GM18873 (cell line): ENCODE data around the gene LIME1.

Experiments
- ATAC-seq: cut with Tn5 transposase; IDR thresholded peaks from one replicate; pipeline ENCODE4 v1.9.1; 2021; ENCODE audit warnings: mild to moderate bottlenecking, moderate library complexity, moderate number of reproducible peaks; ENCODE audit not compliant: unreplicated experiment, low FRiP score

Gene LIME1

GRCh38 chr20:63736893-63737694 is 630 bp downstream of the LIME1 start:
- ATAC-seq: no peak

GRCh38 chr20:63737695-63737944 is 1.2 kb downstream of the LIME1 start:
- no peak for ATAC-seq

- ATAC-seq: no peak
Measured at GRCh38 chr20:63737945-63738686, 1.7 kb downstream of the LIME1 start.

- no peak for ATAC-seq
Measured at GRCh38 chr20:63738687-63739129, 2.2 kb downstream of the LIME1 start.

- ATAC-seq: no peak
Measured at GRCh38 chr20:63739130-63740069, 2.9 kb downstream of the LIME1 start, which contains the start of gene SLC2A4RG. SLC2A4RG (plus strand) TSS chr20:63739776; CDS start chr20:63739913, 137 bp downstream.

GRCh38 chr20:63740070-63740626 is 3.7 kb downstream of the LIME1 start:
- ATAC-seq: no peak

- ATAC-seq: no peak
Measured at GRCh38 chr20:63740627-63741353, 4.3 kb downstream of the LIME1 start.

GRCh38 chr20:63741354-63741675 is 4.9 kb downstream of the LIME1 start:
- ATAC-seq: no peak

GRCh38 chr20:63741676-63742380 is 5.4 kb downstream of the LIME1 start:
- no peak for ATAC-seq

- no peak for ATAC-seq
Measured at GRCh38 chr20:63742381-63743024, 6.0 kb downstream of the LIME1 start.

- no peak for ATAC-seq
Measured at GRCh38 chr20:63743210-63743970, 6.9 kb downstream of the LIME1 start.

- no peak for ATAC-seq
Measured at GRCh38 chr20:63744158-63744557, 7.7 kb downstream of the LIME1 start.

- ATAC-seq: no peak
Measured at GRCh38 chr20:63744574-63745423, 8.3 kb downstream of the LIME1 start.

- no peak for ATAC-seq
Measured at GRCh38 chr20:63745424-63745805, 9.0 kb downstream of the LIME1 start.

GRCh38 chr20:63745961-63746731 is 9.7 kb downstream of the LIME1 start:
- no peak for ATAC-seq

- ATAC-seq: no peak
Measured at GRCh38 chr20:63746751-63747315, 10.4 kb downstream of the LIME1 start.
